ENCODE measurements around the gene NLGN4X. TPM values are rescaled to one million over a fixed set of nuclear protein-coding genes. Genes with fewer than 3 reads are reported as not detected.

The NLGN4X gene
- total RNA-seq, 1 experiment from 2014 or later = 44.3 TPM

GRCh38 chrX:6129195-6129594, 99.5 kb downstream of the NLGN4X start:
- intact Hi-C loops (cut with micrococcal nuclease; ENCODE audit: unreplicated experiment) = no loop called here
- POLR2A ChIA-PET (ENCODE audit: low non-redundant PET) = interaction anchor here (0.7 kb wide), 1 partner anchor 12 kb away, joined by 6 read pairs; no protein-coding TSS in a partner anchor
- CTCF ChIA-PET = no interaction called here
- DNase-seq (ENCODE audit: low spot score) = no peak
- no peak for TF ChIP-seq EZH2 (IDR thresholded peaks at IDR 0.05; ENCODE audit: borderline replicate concordance, low read depth, low read length, poor library complexity, severe bottlenecking)
- TF ChIP-seq, protein P1, sequence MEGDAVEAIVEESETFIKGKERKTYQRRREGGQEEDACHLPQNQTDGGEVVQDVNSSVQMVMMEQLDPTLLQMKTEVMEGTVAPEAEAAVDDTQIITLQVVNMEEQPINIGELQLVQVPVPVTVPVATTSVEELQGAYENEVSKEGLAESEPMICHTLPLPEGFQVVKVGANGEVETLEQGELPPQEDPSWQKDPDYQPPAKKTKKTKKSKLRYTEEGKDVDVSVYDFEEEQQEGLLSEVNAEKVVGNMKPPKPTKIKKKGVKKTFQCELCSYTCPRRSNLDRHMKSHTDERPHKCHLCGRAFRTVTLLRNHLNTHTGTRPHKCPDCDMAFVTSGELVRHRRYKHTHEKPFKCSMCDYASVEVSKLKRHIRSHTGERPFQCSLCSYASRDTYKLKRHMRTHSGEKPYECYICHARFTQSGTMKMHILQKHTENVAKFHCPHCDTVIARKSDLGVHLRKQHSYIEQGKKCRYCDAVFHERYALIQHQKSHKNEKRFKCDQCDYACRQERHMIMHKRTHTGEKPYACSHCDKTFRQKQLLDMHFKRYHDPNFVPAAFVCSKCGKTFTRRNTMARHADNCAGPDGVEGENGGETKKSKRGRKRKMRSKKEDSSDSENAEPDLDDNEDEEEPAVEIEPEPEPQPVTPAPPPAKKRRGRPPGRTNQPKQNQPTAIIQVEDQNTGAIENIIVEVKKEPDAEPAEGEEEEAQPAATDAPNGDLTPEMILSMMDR (conservative IDR thresholded peaks at IDR 0.05; ENCODE audit: low read depth, low read length) = no peak
- Histone ChIP-seq H3K9me3 (ENCODE audit: low read depth, low read length, poor library complexity, severe bottlenecking) (no peaks in the 10 kb centered on the region), H3K27ac (ENCODE audit: low read depth, low read length, poor library complexity, severe bottlenecking) (no peak overlapping the region), H3K36me3 (ENCODE audit: insufficient read depth, low read length, poor library complexity, severe bottlenecking) (no peaks in the 10 kb centered on the region), H3K4me1 (ENCODE audit: insufficient read depth, low read length, poor library complexity, severe bottlenecking) (peaks cover 33% of the 10 kb centered on the region), H3K4me3 (ENCODE audit: low read depth, low read length, poor library complexity, severe bottlenecking) (no peak overlapping the region), H3K27me3 (replicated peaks; ENCODE audit: insufficient read depth, low read depth, low read length, poor library complexity) (no peaks in the 10 kb centered on the region)
- BruUV-seq (replicated peaks) = no TSS peak

DNA sequence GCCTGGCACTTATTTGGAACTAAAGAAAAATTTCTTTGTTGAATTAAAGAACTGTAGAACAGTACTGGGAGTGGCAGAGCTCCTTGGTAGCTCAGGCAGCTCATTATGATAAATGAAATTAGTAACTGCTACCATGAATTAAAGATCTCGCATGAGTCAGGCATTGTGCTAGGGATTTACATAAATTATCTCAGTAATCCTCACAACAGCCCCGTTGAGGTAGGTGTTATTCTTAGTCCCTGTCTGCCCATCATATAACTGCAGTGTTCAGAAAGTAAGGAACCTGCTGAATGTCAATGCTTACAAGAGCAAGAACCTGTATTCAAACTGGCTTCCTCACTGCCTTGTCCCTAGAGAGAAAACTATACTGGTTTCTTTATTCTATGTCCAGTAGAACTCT, 108.3 kb downstream of the NLGN4X start:
- POLR2A ChIA-PET (ENCODE audit: low non-redundant PET) = no interaction called here
- Histone ChIP-seq H3K4me1 (ENCODE audit: insufficient read depth, low read length, poor library complexity, severe bottlenecking) (peaks cover 18% of the 10 kb centered on the region), H3K36me3 (ENCODE audit: insufficient read depth, low read length, poor library complexity, severe bottlenecking) (no peaks in the 10 kb centered on the region), H3K27me3 (replicated peaks; ENCODE audit: insufficient read depth, low read depth, low read length, poor library complexity) (no peaks in the 10 kb centered on the region), H3K4me3 (ENCODE audit: low read depth, low read length, poor library complexity, severe bottlenecking) (no peak overlapping the region), H3K9me3 (ENCODE audit: low read depth, low read length, poor library complexity, severe bottlenecking) (no peaks in the 10 kb centered on the region), H3K27ac (ENCODE audit: low read depth, low read length, poor library complexity, severe bottlenecking) (no peak overlapping the region)
- DNase-seq (ENCODE audit: low spot score) = peak; percentile 68
- BruUV-seq (replicated peaks) = no TSS peak
- intact Hi-C loops (cut with micrococcal nuclease; ENCODE audit: unreplicated experiment) = no loop called here
- no peak for TF ChIP-seq EZH2 (IDR thresholded peaks at IDR 0.05; ENCODE audit: borderline replicate concordance, low read depth, low read length, poor library complexity, severe bottlenecking)
- TF ChIP-seq, protein P1 (conservative IDR thresholded peaks at IDR 0.05; ENCODE audit: low read depth, low read length) = no peak
- CTCF ChIA-PET = no interaction called here

- intact Hi-C loops (cut with micrococcal nuclease; ENCODE audit: unreplicated experiment) = no loop called here
- Histone ChIP-seq H3K9me3 (ENCODE audit: low read depth, low read length, poor library complexity, severe bottlenecking) (peaks cover 5% of the 10 kb centered on the region), H3K27ac (ENCODE audit: low read depth, low read length, poor library complexity, severe bottlenecking) (no peak overlapping the region), H3K27me3 (replicated peaks; ENCODE audit: insufficient read depth, low read depth, low read length, poor library complexity) (no peaks in the 10 kb centered on the region), H3K36me3 (ENCODE audit: insufficient read depth, low read length, poor library complexity, severe bottlenecking) (no peaks in the 10 kb centered on the region), H3K4me1 (ENCODE audit: insufficient read depth, low read length, poor library complexity, severe bottlenecking) (peaks cover 8% of the 10 kb centered on the region), H3K4me3 (ENCODE audit: low read depth, low read length, poor library complexity, severe bottlenecking) (no peak overlapping the region)
- TF ChIP-seq EZH2 (IDR thresholded peaks at IDR 0.05; ENCODE audit: borderline replicate concordance, low read depth, low read length, poor library complexity, severe bottlenecking) = no peak
- TF ChIP-seq, protein P1 (conservative IDR thresholded peaks at IDR 0.05; ENCODE audit: low read depth, low read length) = peak; percentile 50
- DNase-seq (ENCODE audit: low spot score) = peak; percentile 16
- ChIA-PET POLR2A (ENCODE audit: low non-redundant PET) (no interaction called here), CTCF (no interaction called here)
- no TSS peak for BruUV-seq (replicated peaks)
These were observed 133.2 kb downstream of the NLGN4X start for GRCh38 chrX:6095469-6095868.
